ENCODE results near the gene CDC42. TPM values are rescaled to one million over a fixed set of nuclear protein-coding genes. Genes with fewer than 3 reads are reported as not detected.

The CDC42 gene
- total RNA-seq, 1 experiment from 2014 or later = 133 TPM

DNA sequence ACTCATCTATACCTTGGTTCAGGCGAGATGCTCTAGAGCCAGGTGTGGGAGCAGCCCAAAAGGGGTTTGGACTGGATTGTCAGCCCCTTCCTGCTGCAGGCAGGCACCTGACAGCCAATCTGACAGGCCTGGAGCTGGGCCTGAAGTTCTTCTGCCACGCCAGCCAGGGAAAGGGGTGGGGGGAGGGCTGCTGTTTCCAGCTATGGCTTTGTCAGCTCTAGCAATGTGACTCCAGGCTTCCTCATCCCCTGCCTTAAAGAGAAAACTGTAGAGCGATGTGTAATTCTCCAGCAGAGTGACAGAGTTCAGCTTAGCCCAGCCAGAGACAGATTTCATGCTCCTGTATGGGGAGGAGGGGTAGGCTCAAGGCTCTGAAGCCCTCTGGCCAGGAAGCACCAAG, 60.0 kb downstream of the CDC42 start:
- BruUV-seq (replicated peaks) = no TSS peak
- H3K9me3 Mint-ChIP-seq (ENCODE audit: unreplicated experiment) = no peaks in the 10 kb centered on the region
- no peak for DNase-seq (ENCODE audit: unreplicated experiment)
- TF ChIP-seq CTCF (IDR thresholded peaks at IDR 0.05; ENCODE audit: unreplicated experiment) = no peak
- H3K4me3 Mint-ChIP-seq (ENCODE audit: unreplicated experiment) = no peak overlapping the region
- H3K27me3 Mint-ChIP-seq (ENCODE audit: insufficient read depth, unreplicated experiment) = no peaks in the 10 kb centered on the region
- CTCF ChIA-PET = interaction anchor here (0.6 to 1.0 kb wide), 2 partner anchors 304 to 839 kb away, joined by 4 to 7 read pairs; no protein-coding TSS in a partner anchor
- POLR2A ChIA-PET = no interaction called here
- H3K36me3 Mint-ChIP-seq (ENCODE audit: insufficient read depth, unreplicated experiment) = peaks cover 40% of the 10 kb centered on the region
- peaks cover 5% of the 10 kb centered on the region for H3K4me1 Mint-ChIP-seq (ENCODE audit: insufficient read depth, unreplicated experiment)
- no peak overlapping the region for H3K27ac Mint-ChIP-seq (ENCODE audit: low read depth, unreplicated experiment)
- intact Hi-C loops (cut with micrococcal nuclease) = no loop called here

DNA sequence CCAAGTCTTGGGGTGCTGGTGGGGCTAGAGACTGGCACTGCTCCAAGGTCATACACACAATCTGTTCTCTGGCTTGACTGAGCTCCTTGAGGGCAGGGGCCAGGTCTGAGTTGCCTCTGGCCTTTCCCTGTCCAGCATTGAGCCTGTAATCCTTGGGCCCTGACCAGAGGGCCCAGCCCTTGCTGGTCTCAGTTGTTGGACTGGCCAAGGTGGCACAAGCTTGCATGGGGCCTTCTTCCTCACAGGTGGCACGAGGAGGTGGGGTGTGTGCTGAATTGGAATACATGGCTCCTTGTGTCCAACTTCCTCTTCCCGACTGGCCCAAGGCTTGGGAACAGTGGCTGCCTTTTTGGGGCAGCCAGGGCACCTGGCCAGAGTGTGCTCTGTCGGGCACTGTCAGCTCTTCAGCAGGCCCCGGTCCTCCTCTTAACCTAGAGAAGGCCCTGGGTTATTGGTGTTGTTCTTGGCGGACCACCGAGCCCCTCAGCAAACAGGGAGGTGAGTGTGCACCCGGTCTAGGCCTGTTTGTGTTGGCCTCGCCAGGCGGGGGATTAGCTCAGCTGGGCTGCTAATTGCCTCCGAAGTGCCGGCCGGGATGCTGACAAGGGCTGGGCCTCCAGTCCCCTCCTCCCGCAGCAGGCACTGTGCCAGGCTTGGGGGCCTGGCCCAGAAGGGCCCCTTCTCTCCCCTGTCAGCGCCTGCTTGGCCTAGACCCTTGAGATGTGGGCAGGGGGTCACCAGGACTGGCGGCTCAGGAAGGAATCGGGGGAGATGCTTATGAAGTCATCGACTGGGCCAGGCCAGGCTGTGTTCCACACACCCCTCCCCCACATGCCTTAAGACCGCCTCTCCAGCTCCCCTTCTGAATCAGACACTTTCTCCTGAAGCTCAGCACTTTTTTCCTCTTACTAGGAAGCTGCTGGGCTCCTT, 61.8 kb downstream of the CDC42 start:
- Mint-ChIP-seq H3K4me1 (ENCODE audit: insufficient read depth, unreplicated experiment) (peaks cover 5% of the 10 kb centered on the region), H3K27me3 (ENCODE audit: insufficient read depth, unreplicated experiment) (no peaks in the 10 kb centered on the region), H3K36me3 (ENCODE audit: insufficient read depth, unreplicated experiment) (peaks cover 38% of the 10 kb centered on the region), H3K27ac (ENCODE audit: low read depth, unreplicated experiment) (peak overlapping the region; percentile 71), H3K9me3 (ENCODE audit: unreplicated experiment) (no peaks in the 10 kb centered on the region), H3K4me3 (ENCODE audit: unreplicated experiment) (no peak overlapping the region)
- no TSS peak for BruUV-seq (replicated peaks)
- TF ChIP-seq CTCF (IDR thresholded peaks at IDR 0.05; ENCODE audit: unreplicated experiment) = no peak
- CTCF ChIA-PET = interaction anchor here (0.7 kb wide), 1 partner anchor 275 kb away, joined by 3 read pairs; no protein-coding TSS in a partner anchor
- no peak for DNase-seq (ENCODE audit: unreplicated experiment)
- intact Hi-C loops (cut with micrococcal nuclease) = no loop called here
- POLR2A ChIA-PET = no interaction called here

DNA sequence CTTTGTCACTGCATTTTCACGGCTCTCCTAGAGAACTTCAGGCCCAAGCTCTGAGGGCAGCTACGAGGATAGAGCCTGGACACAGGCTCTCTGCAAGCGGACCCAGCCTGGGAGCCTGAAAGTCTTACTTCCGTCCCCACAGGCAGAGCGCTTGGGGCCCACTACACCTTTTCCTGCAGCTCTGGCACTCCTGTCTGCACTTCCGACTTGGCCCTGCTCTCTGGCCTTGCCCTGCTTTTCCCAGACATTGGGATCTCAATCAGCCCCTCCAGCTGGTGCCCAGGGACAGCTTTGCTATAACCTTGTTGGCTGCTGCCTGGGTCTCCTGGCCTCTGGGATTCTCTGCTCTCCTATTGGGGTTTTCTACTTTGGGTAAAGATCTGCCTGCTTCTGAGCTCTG, 62.8 kb downstream of the CDC42 start:
- peaks cover 5% of the 10 kb centered on the region for H3K4me1 Mint-ChIP-seq (ENCODE audit: insufficient read depth, unreplicated experiment)
- H3K9me3 Mint-ChIP-seq (ENCODE audit: unreplicated experiment) = no peaks in the 10 kb centered on the region
- no peak for TF ChIP-seq CTCF (IDR thresholded peaks at IDR 0.05; ENCODE audit: unreplicated experiment)
- POLR2A ChIA-PET = interaction anchor here (1.3 kb wide), 1 partner anchor 15 kb away, joined by 4 read pairs; no protein-coding TSS in a partner anchor
- no TSS peak for BruUV-seq (replicated peaks)
- no peaks in the 10 kb centered on the region for H3K27me3 Mint-ChIP-seq (ENCODE audit: insufficient read depth, unreplicated experiment)
- CTCF ChIA-PET = interaction anchor here (0.9 to 1.0 kb wide), 2 partner anchors 9 to 17 kb away, joined by 3 to 4 read pairs; no protein-coding TSS in a partner anchor
- DNase-seq (ENCODE audit: unreplicated experiment) = no peak
- intact Hi-C loops (cut with micrococcal nuclease) = no loop called here
- H3K27ac Mint-ChIP-seq (ENCODE audit: low read depth, unreplicated experiment) = peak overlapping the region; percentile 71
- H3K4me3 Mint-ChIP-seq (ENCODE audit: unreplicated experiment) = no peak overlapping the region
- peaks cover 34% of the 10 kb centered on the region for H3K36me3 Mint-ChIP-seq (ENCODE audit: insufficient read depth, unreplicated experiment)

- DNase-seq (ENCODE audit: unreplicated experiment) = no peak
- H3K4me1 Mint-ChIP-seq (ENCODE audit: insufficient read depth, unreplicated experiment) = peaks cover 5% of the 10 kb centered on the region
- peak overlapping the region; percentile 71 for H3K27ac Mint-ChIP-seq (ENCODE audit: low read depth, unreplicated experiment)
Observed at GRCh38 chr1:22117238-22117637, 64.7 kb downstream of the CDC42 start.

More at GRCh38 chr1:22117238-22117637, 64.7 kb downstream of the CDC42 start:
- BruUV-seq (replicated peaks) = no TSS peak
- POLR2A ChIA-PET = interaction anchor here (0.9 to 2.0 kb wide), 2 partner anchors 12 to 92 kb away, joined by 3 to 7 read pairs; no protein-coding TSS in a partner anchor
- H3K4me3 Mint-ChIP-seq (ENCODE audit: unreplicated experiment) = no peak overlapping the region
- intact Hi-C loops (cut with micrococcal nuclease) = no loop called here
- H3K36me3 Mint-ChIP-seq (ENCODE audit: insufficient read depth, unreplicated experiment) = peaks cover 17% of the 10 kb centered on the region
- no peaks in the 10 kb centered on the region for H3K9me3 Mint-ChIP-seq (ENCODE audit: unreplicated experiment)
- CTCF ChIA-PET = no interaction called here
- H3K27me3 Mint-ChIP-seq (ENCODE audit: insufficient read depth, unreplicated experiment) = no peaks in the 10 kb centered on the region
- TF ChIP-seq CTCF (IDR thresholded peaks at IDR 0.05; ENCODE audit: unreplicated experiment) = no peak
